Endothelial cell of umbilical vein (primary cell): ENCODE results near the gene STARD9.

Experiments used
- CTCF ChIP-seq, 2 donors: IDR thresholded peaks; 1 replicate in 1 of 2; 2 replicates in 1 of 2; pipeline ENCODE4 v1.5.1; 2011; ENCODE audit warnings: low read length in 2 of 2, mild to moderate bottlenecking in 2 of 2, moderate library complexity in 2 of 2, control low read depth in 1 of 2, inconsistent platforms in 1 of 2, low read depth in 1 of 2; ENCODE audit not compliant: insufficient read depth in 1 of 2; ENCODE audit errors: extremely low read depth in 1 of 2
- TF ChIP-seq, protein P1 (sequence below): IDR thresholded peaks from 2 replicates; pipeline ENCODE4 v1.6.1; 2011; ENCODE audit not compliant: insufficient read depth, insufficient read length

DNA sequence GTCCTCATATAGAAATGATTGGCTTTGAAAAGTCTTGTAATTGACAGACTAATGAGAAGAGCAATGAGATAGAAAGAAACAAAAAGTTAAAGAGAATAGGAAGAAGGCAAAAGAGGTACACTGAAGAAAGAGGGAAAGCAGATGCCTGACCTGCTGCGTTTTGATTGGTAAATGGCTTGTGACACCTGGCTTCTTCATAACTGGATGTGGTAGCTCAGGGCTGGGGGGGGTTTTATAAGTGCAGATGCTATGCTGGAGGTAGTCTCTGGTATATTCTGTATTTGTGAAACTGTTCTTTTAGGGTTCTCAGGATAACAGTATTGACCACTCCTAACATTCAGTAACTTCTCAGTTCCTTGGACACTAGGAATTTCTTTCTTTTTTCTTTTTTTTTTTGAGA is 1.4 kb downstream of the STARD9 start:
- TF ChIP-seq CTCF (IDR thresholded peaks at IDR 0.05; ENCODE audit: extremely low read depth in 1 of 2, insufficient read depth in 1 of 2, low read depth in 1 of 2, low read length in 2 of 2): no peak
- TF ChIP-seq, protein P1, sequence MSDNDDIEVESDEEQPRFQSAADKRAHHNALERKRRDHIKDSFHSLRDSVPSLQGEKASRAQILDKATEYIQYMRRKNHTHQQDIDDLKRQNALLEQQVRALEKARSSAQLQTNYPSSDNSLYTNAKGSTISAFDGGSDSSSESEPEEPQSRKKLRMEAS: no peak
